ENCODE data around the gene NDUFA5.
A peak's percentile ranks its signal among the peaks of the same experiment; 100 is the strongest.

NDUFA5 gene

DNA sequence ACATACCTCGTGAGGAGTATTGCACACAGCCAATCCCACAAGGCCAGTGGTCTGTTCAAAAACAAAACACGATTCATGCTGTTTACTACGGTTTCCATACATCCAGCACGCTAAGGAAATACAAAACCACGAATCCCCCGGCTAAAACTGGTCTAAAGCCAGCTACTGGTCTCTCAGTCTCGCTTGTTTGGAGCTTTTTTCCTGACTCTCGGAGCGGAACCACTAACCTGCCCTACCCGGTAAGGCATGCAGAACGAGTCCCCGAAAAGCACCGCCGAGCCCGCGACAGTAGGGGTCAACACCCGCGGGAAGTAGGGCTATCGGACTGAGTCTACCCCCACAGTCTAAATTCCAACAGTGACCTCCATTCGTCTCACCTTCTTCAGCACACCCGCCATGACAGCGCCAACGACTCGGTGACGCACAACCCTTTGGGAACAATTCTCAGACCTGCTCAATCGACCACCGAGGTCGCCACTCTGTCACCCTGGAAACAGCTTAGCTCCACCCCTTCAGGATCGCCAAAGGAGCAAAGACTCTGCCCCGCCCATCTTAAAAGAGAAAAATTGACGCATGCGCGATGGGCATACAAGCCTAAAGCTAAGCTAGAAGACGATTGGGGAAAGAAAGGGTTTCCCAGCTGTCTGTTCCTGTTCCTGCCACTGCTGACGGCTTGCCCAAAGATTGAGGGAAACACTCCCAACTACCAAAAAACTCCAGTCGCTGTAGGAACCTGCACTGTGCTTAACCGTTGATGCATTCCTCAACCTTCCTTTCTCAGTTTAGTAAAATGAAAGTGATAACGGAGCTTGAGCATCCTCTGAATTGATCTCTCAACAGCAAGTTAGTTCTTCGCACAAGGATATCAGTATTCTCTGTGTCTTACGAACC is at the start of gene NDUFA5:
NDUFA5 (minus strand) TSS at position 421 of the 891 bp plus-strand sequence; CDS start at position 398, 23 bp downstream.
- ATAC-seq: peak; percentile 97 to 98

DNA sequence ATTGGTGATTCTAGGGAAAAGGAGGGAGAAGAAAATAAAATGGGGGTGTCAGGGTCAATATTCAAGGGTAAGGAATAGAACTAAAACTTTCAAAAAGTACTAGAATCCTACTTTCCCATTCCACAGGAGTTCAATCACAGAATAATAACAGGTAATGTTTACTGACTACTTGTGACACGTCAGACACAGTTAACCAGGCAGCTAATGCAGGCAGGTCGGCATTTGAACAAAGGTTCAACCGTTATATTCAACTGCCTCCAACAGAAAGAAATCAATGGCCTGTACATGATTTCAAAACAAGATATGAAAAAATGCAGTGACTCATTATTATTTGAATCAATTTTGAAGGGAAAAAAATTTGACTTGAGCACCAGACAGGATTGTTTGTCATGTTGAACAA is 47.1 kb upstream of the NDUFA5 start:
- no peak for ATAC-seq

DNA sequence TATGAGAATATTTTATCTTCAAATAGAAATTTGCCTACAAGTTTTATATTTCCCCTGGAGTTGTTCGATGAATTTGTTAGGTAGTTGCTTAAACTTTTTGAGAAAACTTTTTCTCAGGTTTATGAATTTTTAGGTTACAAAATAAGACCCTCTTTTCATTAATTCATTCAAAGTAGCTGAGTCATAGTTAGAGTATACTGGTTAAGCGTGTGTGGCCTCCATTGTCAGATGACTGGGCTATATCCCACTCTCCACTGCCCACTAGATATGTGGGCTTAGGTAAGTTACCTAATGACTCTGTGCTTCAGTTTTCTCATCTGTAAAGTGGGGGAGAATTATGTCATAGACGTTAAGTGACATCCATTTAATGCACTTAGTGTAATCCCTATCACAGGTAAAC is 45.0 kb upstream of the NDUFA5 start:
- no peak for ATAC-seq

DNA sequence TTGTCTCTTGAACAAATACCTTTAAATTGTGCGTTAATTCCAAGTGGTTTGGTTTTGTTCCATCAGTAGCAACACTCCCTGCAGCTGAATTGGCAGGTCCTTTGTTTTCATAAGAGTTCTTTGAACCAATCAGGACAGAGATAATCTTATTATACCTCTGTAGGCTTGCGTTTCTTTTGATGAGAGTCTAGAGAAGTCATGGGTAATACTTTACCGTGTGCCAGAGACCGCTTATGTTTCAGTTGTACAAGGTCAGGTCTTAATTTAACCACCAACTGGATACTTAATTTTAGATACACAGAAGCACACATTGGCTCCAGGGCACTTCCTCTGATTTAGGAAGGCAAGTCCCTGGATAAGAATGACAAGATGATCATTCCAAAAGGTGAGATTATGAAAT is 43.9 kb upstream of the NDUFA5 start, which contains the start of gene ASB15:
ASB15 (plus strand) TSS at position 292 of the 400 bp plus-strand sequence. CDS start 12,682 bp downstream, outside the sequence.
- no peak for ATAC-seq

- no peak for ATAC-seq
These were observed 43.3 kb upstream of the NDUFA5 start for GRCh38 chr7:123600876-123601275.

GRCh38 chr7:123599766-123600165 is 42.1 kb upstream of the NDUFA5 start:
- ATAC-seq: no peak

DNA sequence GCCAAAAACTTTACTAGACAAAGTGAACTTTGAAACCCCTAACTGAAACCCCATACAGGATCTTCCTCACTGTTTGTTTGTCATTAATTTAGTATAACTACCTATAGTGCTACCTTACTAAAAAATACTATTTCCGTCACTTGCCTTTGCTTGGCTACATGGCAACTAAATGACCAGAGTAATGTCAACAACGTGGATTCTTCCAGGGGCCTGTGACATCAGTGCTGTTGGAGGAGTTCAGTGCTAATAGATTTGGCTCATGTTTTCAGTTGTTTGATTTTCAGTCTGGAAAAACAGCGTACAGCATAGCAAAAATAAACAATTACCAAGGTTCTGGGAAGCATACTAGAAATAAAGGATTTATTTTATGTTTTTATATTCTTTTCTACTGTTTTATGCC is 41.0 kb upstream of the NDUFA5 start:
- no peak for ATAC-seq

DNA sequence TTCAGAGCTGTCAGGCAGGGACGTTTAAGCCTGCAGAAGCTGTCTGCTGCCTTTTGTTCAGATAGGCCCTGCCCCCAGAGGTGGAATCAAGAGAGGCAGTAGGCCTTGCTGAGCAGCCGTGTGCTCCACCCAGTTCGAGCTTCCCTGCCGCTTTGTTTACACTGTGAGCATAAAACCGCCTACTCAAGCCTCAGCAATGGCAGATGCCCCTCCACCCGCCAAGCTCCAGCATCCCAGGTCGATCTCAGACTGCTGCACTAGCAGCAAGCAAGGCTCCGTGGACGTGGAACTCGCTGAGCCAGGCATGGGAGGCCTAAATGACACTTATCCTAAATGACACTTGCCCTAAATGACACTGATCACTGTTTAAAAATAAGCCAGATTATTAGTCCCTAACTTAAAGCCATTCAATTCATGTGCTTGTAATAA is 37.2 kb upstream of the NDUFA5 start:
- no peak for ATAC-seq

DNA sequence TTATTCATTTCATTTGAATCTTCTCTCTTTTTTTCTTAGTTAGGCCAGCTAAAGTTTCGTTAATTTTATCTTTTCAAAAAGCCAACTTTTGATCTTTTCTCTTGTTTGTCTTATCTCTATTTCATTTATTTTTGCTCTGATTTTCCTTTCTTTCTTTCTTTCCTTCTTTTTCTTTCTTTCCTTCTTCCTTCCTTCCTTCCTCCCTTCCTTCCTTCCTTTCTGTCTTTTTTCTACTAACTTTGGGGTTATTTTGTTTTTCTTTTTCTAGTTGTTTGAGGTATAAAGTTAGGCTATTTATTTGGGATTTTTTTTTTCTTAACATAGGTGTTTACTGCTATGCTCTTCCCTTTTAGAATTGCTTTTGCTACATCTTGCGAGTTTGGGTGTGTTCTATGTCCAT is 30.8 kb upstream of the NDUFA5 start:
- ATAC-seq: no peak

DNA sequence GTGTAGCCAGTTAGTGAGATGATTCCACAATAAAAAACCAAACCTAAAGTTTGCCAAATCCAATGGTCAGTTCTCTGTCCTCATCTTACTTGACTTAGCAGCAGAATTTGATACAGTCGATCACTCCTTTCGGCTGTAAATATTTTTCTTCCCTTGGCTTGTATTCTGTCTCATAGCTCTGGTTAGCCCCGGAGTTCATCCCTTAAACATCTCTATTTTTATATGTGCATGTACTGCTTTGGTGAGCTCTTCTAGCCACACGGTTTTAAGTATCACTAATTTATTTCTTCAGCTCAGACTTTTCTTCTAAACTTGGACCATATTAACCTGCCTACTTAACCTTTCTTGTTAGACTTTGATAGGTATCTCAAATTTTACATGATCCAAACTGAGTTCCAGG is 26.2 kb upstream of the NDUFA5 start:
- no peak for ATAC-seq

GRCh38 chr7:123581162-123581459 is 23.5 kb upstream of the NDUFA5 start:
- ATAC-seq: no peak

GRCh38 chr7:123580406-123581161 is 23.0 kb upstream of the NDUFA5 start:
- peak in 1 of 2 donors; percentile 20 for ATAC-seq

GRCh38 chr7:123579416-123579815 is 21.8 kb upstream of the NDUFA5 start:
- ATAC-seq: no peak

DNA sequence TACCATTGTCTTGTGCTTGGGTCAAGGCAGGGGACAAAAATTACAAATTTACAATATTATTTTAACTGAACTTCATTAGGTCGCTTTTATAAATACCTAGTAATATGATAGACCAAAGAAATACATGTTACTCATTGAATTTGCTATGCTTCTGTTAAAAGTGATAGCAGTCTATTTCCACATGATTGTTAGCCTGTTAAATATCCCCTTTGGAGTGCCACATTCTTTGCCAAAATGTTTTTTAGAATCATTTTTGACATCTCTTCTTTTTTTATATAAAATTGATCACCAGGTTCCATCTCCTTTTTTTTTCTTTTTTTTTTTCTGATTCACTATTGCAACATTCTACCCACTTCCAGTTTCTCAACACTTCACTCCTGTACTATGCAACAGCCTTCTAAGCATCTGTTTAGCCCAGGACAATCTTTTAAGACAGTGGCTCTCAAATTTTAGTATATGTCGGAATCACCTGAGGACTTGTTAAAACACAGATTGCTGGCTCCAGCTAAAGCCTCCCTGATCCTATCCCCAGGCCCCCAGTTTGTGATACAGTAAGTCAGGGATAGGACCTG is 16.4 kb upstream of the NDUFA5 start:
- no peak for ATAC-seq

- no peak for ATAC-seq
These were observed 15.7 kb upstream of the NDUFA5 start for GRCh38 chr7:123573341-123573740.

DNA sequence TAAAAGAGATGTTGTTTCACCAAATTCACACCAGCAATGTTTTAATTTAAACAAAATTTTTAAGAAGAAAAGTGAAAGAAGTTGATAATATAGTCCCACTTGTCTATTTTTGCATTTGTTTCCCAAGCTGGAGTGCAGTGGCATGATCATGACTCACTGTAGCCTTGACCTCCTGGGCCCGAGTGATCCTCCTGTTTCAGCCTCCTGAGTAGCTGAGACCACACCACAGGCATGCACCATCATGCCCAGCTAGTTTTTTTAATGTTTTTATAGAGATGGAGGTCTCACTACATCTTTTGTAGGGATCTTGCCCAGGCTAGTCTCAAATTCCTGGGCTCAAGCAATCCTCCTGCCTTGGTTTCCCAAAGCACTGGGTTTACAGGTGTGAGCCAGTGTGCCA is 14.1 kb upstream of the NDUFA5 start:
- ATAC-seq: no peak

DNA sequence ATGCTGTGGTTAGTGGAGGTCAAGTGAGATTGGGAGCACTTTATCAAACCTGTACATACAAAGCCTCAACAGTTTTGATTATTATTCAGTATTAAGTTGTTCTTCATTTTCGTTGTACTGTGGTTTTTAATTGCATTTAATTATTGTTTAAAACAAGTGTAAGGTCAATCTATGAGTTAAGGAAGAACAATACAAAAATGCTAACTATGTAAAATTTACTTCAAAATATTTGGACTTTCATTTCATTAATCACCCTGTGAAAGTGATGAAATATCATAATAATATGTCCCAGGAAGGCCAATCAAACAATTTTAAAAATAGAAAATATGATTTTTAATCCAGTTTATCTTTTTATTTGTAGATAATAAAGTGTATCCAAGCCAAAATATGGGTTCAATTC is 13.6 kb upstream of the NDUFA5 start:
- no peak for ATAC-seq

DNA sequence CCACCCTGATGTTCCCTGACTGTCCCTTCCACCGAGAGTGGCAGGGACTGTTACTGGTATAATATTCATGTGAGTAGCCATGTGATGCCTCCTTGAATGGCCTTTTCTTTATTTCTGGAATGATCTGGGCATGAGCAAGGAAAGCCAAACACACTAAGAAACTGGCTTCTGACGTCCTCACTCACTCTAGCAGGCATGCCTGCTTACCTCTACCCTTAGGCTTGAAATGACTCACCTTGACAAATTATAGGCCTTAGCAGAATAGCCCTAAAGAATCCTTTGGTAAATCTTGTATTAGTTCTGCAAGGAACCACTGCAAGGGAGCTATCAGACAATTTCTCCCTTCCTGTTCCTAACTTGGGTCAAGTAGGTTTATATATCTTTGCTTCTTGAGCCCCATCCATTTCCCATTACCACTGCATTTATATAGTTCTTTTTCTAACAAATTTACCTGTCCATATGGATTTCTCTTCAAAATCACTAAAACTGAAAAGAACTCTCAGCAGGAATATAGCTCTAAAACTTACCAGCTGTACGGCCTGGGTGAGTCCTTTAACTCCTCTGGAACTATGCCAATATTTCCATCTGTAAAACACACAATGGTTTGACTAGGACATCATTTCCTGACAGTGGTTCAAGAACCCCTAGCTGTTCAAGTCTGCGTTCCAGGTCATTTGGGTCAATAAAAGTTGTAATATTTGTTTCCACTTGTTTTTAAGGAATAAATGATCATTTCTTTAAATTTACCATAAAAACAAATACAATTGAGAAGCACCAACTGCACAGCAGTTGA is 13.0 kb upstream of the NDUFA5 start:
- no peak for ATAC-seq

GRCh38 chr7:123569352-123570010 is 11.9 kb upstream of the NDUFA5 start:
- ATAC-seq: no peak

- ATAC-seq: no peak
These were observed 4.5 kb upstream of the NDUFA5 start for GRCh38 chr7:123562121-123562520.

DNA sequence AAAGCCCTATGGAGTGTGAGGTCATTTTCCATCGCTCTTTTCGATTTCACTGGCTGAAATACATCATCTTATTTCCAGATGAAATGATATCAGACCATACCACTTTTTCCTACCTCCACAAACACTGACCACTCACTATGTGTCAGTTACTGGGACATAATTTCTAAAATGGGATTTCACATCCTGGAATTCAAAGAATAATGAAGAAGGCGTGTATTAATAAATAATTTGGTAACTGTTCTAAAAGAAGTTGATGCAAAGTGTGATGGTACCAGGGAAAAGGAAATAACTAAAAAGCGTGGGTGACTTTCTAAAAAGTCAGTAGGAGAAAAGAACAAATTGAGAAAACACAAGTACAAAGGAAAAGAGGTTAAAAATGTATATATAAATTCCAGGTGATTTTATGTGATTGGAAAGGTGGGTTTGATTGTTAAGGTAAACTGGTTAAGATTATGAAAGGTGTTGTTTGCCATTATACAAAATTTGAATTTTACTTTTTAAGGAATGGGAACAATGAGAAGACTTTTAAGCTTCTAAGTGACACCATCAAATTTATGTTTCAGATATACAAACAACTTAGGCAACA is 764 bp upstream of the NDUFA5 start:
- ATAC-seq: no peak

- no peak for ATAC-seq
These were observed 611 bp downstream of the NDUFA5 start for GRCh38 chr7:123557016-123557397.
